GM21526 (cell line): Measurements from ENCODE around the gene SENP7.

Experiments used
- ATAC-seq: cut with Tn5 transposase; IDR thresholded peaks from one replicate; pipeline ENCODE4 v1.9.1; 2021; ENCODE audit warnings: moderate library complexity; ENCODE audit not compliant: unreplicated experiment, low FRiP score

Gene SENP7

DNA sequence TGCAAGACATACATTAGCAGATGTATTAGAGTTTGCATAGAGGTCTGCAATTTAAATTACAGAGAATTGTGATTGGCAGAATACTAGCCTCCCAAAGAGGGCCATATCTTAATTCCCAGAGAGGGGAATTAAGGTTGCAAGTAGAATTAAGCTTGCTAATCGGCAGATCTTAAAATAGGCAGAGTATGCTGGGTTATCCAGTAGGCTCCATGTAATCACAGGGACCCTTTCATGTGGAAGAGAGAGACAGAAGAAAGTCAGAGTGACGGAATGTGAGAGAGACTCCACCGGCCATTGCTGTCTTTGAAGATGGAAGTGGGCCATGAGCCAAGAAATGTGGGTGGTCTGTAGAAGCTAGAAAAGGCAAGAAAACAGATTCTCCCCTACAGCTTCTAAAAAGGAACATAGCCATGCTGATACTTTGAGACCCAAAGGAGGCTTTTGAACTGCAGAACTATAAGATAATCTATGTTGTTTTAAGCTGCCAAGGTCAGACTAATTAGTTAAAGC, 231.4 kb downstream of the SENP7 start:
- no peak for ATAC-seq

DNA sequence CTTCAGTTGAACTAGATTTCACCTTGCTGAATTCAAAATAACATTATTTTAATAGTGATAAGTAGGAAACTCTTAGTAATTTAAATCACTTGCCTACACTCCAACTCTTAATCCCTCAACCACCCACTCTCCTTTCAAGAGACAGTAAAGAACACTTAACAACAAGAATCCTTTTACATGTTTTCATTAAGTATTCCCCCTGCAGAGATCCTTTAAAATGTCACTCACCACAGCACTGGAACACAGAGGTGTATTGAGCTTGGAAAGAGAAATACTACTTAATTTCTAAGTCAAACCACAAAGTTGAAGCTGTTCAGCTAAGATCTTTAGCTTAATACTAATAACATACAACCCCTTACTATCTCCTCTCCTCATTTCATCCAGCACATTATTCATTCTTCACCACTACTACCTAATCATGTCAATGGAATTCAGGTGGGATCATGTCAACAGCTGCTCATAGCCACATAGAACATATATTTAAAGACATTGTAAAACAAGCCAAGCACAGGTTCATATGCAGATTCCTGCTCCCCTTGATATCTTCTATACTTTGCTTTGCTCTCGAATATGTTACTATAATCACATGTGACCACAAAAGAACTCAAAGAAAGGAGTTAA, 233.1 kb downstream of the SENP7 start:
- no peak for ATAC-seq

DNA sequence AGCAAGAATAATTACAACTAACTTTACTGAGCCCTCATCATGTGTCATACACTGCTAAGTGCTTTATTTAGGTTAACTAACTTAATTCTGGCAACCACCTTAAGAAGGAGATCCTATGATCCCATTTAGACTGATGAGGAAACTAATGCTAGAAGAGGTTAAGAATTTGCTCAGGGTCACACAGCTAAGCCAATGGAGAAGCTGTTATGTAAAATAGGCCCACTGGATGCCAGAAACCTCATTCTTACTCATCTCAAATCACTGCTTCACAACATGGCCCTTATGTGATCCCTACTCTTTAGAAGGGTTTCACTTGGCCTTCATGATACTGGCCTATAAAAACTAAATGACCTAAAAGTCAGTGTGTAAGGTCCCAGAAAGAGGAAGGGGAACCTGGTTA, 233.8 kb downstream of the SENP7 start:
- no peak for ATAC-seq

DNA sequence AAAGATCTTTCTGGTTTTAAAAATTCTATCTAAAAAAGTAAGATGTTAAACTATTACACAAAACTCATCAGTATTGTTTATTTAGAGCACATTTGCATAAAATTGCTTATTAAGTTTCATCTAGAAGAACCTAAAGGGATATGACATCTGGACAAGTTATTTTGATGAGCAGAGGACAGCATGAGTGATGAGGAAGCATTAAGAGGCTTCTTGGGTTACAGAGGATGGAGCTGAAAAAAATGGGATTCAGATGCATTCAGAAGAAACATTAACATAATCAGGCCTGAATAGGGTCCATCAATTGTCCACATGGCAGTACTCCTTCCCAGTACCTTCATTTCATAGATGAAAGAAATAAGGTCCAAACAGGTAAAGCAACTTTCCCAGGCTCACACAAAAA, 234.3 kb downstream of the SENP7 start:
- ATAC-seq: no peak
